PFSK-1 (cell line): ENCODE data around the gene ACAP2.

Experiments used
- FOXP2 ChIP-seq: optimal IDR thresholded peaks from 2 replicates; pipeline ENCODE3; 2011; ENCODE audit warnings: borderline replicate concordance, control low read depth, inconsistent platforms; ENCODE audit not compliant: insufficient read depth; ENCODE audit errors: extremely low read length, extremely low read depth
- POLR2AphosphoS5 ChIP-seq: IDR thresholded peaks from 2 replicates; pipeline ENCODE4 v1.6.1; 2012; ENCODE audit warnings: low read depth, mild to moderate bottlenecking, control low read depth, low read length, moderate library complexity
- REST ChIP-seq, 2 experiments: IDR thresholded peaks; 2 replicates each; pipeline versions ENCODE4 v1.6.1 to v1.8.0; 2011 to 2012; ENCODE audit warnings: low read depth in 2 of 2, low read length in 2 of 2, control low read depth in 1 of 2, inconsistent platforms in 1 of 2, mild to moderate bottlenecking in 1 of 2, moderate library complexity in 1 of 2; ENCODE audit not compliant: insufficient read depth in 1 of 2
- SIN3A ChIP-seq: IDR thresholded peaks from 2 replicates; pipeline ENCODE4 v1.6.1; 2012; ENCODE audit warnings: mild to moderate bottlenecking, low read length, moderate library complexity, borderline replicate concordance; ENCODE audit not compliant: insufficient read depth
- TAF1 ChIP-seq: IDR thresholded peaks from 2 replicates; pipeline ENCODE4 v1.6.1; 2012; ENCODE audit warnings: low read length, control low read depth, borderline replicate concordance; ENCODE audit not compliant: insufficient read depth

ACAP2 gene

GRCh38 chr3:195443391-195443989 lies 670 bp upstream of the ACAP2 start:
- TF ChIP-seq FOXP2 (no peak), REST (IDR thresholded peaks at IDR 0.05; ENCODE audit: insufficient read depth in 1 of 2, low read depth in 2 of 2, low read length in 2 of 2) (no peak), POLR2AphosphoS5 (no peak; the same call in 1 of the 2 replicates), TAF1 (no peak), SIN3A (no peak)

- TF ChIP-seq REST (IDR thresholded peaks at IDR 0.05; ENCODE audit: insufficient read depth in 1 of 2, low read depth in 2 of 2, low read length in 2 of 2): no peak
- no peak for TF ChIP-seq POLR2AphosphoS5
- TF ChIP-seq SIN3A: no peak
- no peak for TF ChIP-seq FOXP2
- no peak for TF ChIP-seq TAF1
Observed at GRCh38 chr3:195441992-195442572, 738 bp downstream of the ACAP2 start.

GRCh38 chr3:195441476-195441991 lies 1.3 kb downstream of the ACAP2 start:
- TF ChIP-seq TAF1 (no peak), POLR2AphosphoS5 (no peak), FOXP2 (no peak), REST (IDR thresholded peaks at IDR 0.05; ENCODE audit: insufficient read depth in 1 of 2, low read depth in 2 of 2, low read length in 2 of 2) (no peak), SIN3A (no peak)

- TF ChIP-seq FOXP2: no peak
- TF ChIP-seq POLR2AphosphoS5: no peak
- no peak for TF ChIP-seq TAF1
- TF ChIP-seq SIN3A: no peak
- no peak for TF ChIP-seq REST (IDR thresholded peaks at IDR 0.05; ENCODE audit: insufficient read depth in 1 of 2, low read depth in 2 of 2, low read length in 2 of 2)
Observed at GRCh38 chr3:195441051-195441450, 1.8 kb downstream of the ACAP2 start.
